Measurements from ENCODE around the gene CNN2. TPM values are rescaled to one million over a fixed set of nuclear protein-coding genes. Genes with fewer than 3 reads are reported as not detected.

Gene CNN2
- total and polyA plus RNA-seq, 2 of the 13 experiments (the other 11 are each of a cell fraction or from before 2014, with no cell fraction given) = 63.6 to 70.0 TPM

- TF ChIP-seq MTERF4 (CRISPR knock-in tag; IDR thresholded peaks at IDR 0.05) (peak; percentile 97), ZNF121 (CRISPR knock-in tag; IDR thresholded peaks at IDR 0.05) (no peak), TEF (CRISPR knock-in tag; IDR thresholded peaks at IDR 0.05) (no peak), ZNF256 (CRISPR knock-in tag; conservative IDR thresholded peaks at IDR 0.05) (peak; percentile 54; the same call in 1 of the 2 replicates), ERF (CRISPR knock-in tag; IDR thresholded peaks at IDR 0.05) (peak; percentile 46), RBFOX2 (IDR thresholded peaks at IDR 0.05; ENCODE audit: low read depth, low read length) (peak; percentile 77), ZNF281 (CRISPR knock-in tag; IDR thresholded peaks at IDR 0.05; ENCODE audit: borderline replicate concordance) (peak; percentile 27; the same call in 1 of the 2 replicates), NFAT5 (CRISPR knock-in tag; IDR thresholded peaks at IDR 0.05) (peak; percentile 84), HHEX (CRISPR knock-in tag; IDR thresholded peaks at IDR 0.05) (no peak), ZFP37 (CRISPR knock-in tag; IDR thresholded peaks at IDR 0.05; ENCODE audit: borderline replicate concordance) (peak; percentile 95), MZF1 (CRISPR knock-in tag; IDR thresholded peaks at IDR 0.05; ENCODE audit: borderline replicate concordance) (peak; percentile 92; the same call in 1 of the 2 replicates), ZNF253 (CRISPR knock-in tag; IDR thresholded peaks at IDR 0.05; ENCODE audit: borderline replicate concordance) (peak; percentile 71; the same call in 1 of the 2 replicates), ZNF33B (CRISPR knock-in tag; IDR thresholded peaks at IDR 0.05) (no peak), PHF8 (CRISPR knock-in tag; IDR thresholded peaks at IDR 0.05) (peak; percentile 60), ZNF501 (CRISPR knock-in tag; IDR thresholded peaks at IDR 0.05) (peak; percentile 87), ARNTL (CRISPR knock-in tag; IDR thresholded peaks at IDR 0.05) (peak; percentile 71), ZKSCAN1 (IDR thresholded peaks at IDR 0.05; ENCODE audit: low read length) (no peak), GPBP1L1 (CRISPR knock-in tag; IDR thresholded peaks at IDR 0.05) (no peak)
Observed at GRCh38 chr19:1050989-1051788, 24.8 kb downstream of the CNN2 start (continued).

Data from HepG2 (cell line).